ENCODE results near the gene TACC3.

DNA sequence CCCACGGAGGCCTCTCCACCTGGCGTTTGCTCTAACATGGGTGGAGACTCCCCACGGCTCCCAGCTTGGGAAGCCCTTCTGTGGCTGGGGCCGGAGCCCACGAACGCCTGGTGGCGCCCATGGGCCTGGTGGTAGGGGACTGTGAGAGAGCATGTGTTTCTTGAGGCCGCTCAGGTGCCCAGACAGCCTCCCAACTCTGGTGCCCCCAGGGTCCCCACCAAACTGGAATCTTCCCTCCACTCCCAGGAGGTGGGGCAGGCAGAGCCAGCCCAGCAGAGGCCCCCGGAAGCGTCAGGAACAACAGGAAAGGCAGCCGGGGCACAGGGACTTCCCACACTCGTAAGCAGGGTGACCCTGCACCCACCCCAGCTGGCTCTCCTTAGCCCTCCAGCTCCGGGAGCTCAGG, 38.5 kb downstream of the TACC3 start:
- TF ChIP-seq, protein P1, sequence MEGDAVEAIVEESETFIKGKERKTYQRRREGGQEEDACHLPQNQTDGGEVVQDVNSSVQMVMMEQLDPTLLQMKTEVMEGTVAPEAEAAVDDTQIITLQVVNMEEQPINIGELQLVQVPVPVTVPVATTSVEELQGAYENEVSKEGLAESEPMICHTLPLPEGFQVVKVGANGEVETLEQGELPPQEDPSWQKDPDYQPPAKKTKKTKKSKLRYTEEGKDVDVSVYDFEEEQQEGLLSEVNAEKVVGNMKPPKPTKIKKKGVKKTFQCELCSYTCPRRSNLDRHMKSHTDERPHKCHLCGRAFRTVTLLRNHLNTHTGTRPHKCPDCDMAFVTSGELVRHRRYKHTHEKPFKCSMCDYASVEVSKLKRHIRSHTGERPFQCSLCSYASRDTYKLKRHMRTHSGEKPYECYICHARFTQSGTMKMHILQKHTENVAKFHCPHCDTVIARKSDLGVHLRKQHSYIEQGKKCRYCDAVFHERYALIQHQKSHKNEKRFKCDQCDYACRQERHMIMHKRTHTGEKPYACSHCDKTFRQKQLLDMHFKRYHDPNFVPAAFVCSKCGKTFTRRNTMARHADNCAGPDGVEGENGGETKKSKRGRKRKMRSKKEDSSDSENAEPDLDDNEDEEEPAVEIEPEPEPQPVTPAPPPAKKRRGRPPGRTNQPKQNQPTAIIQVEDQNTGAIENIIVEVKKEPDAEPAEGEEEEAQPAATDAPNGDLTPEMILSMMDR (conservative IDR thresholded peaks at IDR 0.05 in 1 of 2, IDR thresholded peaks at IDR 0.05 in 1 of 2; ENCODE audit: low read depth in 1 of 2, low read length in 2 of 2), result no peak
- no peak for TF ChIP-seq EZH2 (IDR thresholded peaks at IDR 0.05; ENCODE audit: low read length, missing control alignments)

Data from fibroblast of lung (primary cell).